ENCODE results near the gene COG1.

DNA sequence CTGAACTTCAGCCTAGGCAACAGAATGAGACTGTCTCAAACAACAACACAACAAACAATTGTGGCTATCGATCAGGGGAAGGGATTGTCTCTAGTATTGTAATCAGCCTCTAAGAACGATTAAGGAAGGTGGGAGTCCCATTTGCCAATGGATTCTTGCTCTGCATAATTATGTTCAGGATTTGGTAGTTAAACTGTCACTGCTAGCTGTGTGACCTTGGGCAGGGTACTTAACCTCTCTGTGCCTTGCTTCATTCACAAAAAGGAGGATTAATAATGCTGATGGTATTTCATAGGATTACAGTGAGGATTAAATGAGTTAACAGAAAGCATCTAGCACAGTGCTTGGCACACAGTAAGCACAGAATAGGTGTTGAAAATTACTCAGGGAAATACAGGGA lies 34.7 kb upstream of the COG1 start:
- TF ChIP-seq, protein P1, sequence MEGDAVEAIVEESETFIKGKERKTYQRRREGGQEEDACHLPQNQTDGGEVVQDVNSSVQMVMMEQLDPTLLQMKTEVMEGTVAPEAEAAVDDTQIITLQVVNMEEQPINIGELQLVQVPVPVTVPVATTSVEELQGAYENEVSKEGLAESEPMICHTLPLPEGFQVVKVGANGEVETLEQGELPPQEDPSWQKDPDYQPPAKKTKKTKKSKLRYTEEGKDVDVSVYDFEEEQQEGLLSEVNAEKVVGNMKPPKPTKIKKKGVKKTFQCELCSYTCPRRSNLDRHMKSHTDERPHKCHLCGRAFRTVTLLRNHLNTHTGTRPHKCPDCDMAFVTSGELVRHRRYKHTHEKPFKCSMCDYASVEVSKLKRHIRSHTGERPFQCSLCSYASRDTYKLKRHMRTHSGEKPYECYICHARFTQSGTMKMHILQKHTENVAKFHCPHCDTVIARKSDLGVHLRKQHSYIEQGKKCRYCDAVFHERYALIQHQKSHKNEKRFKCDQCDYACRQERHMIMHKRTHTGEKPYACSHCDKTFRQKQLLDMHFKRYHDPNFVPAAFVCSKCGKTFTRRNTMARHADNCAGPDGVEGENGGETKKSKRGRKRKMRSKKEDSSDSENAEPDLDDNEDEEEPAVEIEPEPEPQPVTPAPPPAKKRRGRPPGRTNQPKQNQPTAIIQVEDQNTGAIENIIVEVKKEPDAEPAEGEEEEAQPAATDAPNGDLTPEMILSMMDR (IDR thresholded peaks at IDR 0.05): no peak
- TF ChIP-seq EZH2 (IDR thresholded peaks at IDR 0.05): no peak
